AG09309 (cell line): ENCODE results near the gene BICD2.

Experiments used
- DNase-seq: peaks from one replicate; pipeline ENCODE4 v3.0.0-alpha.2; 2010; ENCODE audit warnings: low read depth
- H3K4me3 ChIP-seq: 2 replicates; pipeline ENCODE4 v1.5.1; 2011; ENCODE audit warnings: mild to moderate bottlenecking, low read depth, low read length, moderate library complexity; ENCODE audit not compliant: control insufficient read depth
- CTCF ChIP-seq: IDR thresholded peaks from 2 replicates; pipeline ENCODE4 v1.5.1; 2011; ENCODE audit warnings: mild to moderate bottlenecking, low read depth, low read length, inconsistent platforms; ENCODE audit not compliant: insufficient read depth, control insufficient read depth; ENCODE audit errors: missing control alignments

Gene BICD2

DNA sequence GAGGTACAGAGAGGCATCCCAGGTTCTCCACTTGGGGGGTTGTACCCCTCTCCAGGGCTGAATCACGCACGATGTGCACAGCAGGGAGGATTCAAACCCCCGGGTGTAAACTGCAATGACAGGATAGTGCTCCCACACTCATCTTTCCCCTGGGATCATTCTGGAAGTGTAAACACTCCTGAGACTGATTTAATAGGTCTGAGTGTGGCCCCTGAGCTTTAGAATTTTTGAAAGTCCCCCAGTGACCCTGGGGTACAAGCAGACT lies 16.5 kb downstream of the BICD2 start:
- no peak for TF ChIP-seq CTCF

DNA sequence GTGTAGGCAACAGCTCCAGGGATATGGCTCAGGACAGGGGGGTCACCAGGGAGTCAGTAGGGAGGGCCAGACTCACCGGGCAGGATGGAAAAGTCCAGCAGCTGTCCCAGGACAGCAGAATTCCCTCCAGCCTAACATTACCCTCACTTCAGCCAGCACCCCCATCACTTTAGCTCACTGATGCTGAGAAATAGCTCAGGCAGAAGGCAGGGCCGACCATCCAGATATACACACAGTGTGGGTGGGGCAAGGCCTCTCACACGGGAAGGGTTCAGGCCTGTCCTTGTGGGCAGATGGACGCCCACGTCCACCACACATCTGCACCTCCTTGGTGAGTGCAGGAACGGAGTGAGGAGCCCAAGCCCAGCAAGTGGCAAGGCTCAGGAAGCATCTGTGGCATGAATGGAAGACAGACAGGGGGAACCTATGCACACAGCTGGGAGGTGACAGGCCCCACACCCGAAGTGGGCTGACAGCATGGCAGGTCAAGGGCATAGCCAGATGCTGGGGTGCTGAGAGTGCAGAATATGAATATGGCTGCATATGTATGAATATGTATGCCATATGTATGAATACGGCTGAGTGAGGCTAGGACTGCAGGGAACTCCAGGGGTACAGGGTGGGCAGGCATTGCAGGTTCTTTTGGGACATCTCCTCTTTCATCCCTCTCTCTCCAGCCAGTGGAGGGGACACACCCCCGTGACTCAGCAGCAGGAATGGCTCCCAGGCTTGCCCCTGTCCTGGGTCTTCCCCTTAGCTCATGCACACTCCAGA lies 17.0 kb downstream of the BICD2 start:
- no peak for DNase-seq
- no peak for TF ChIP-seq CTCF
- H3K4me3 ChIP-seq = no peak overlapping the region

More for the DNA sequence above, 16.5 kb downstream of the BICD2 start:
- no peak overlapping the region for H3K4me3 ChIP-seq
- no peak for DNase-seq

- no peak for DNase-seq
- no peak for TF ChIP-seq CTCF
- H3K4me3 ChIP-seq = no peak overlapping the region
These were observed 17.8 kb downstream of the BICD2 start for GRCh38 chr9:92746567-92747458.

DNA sequence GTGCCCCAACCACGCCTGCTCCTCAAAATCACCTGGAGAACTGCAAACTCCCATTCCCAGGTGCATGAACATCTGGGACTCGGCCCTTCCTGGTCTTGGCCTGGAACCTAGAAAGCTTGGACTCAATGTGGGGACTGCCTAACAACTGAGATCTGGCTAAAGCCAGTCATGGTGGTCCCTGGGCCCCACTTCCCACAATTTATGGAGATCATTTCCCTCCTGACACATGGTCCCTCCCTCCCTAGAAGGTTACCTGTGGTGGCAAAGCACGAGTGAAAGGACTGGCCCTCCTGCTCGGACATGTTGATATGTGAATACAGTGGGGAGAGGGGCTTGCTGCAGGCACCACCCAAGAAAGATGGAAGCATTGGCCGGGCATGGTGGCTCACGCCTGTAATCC lies 18.8 kb downstream of the BICD2 start:
- H3K4me3 ChIP-seq = no peak overlapping the region
- no peak for DNase-seq
- TF ChIP-seq CTCF = no peak

DNA sequence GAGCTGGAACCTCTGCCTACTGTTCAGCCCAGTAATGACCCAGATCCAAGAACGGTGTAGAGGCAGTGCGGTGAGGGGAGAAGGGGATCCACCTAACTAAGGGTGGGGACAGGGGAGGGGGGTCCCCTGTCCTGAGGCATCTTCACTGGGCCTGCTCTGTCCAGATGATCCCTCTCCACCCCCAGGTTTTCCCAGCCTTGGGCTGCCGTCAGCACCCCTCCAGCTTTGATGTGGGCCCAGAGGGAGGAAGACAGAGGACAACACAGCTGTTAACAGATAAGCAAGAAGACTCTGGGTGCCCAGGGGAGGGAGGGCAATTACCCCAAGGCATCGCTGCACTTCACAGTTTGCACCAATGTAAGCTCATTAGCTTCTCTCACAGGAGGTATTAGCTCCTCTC lies 19.3 kb downstream of the BICD2 start:
- TF ChIP-seq CTCF = no peak
- no peak for DNase-seq

GRCh38 chr9:92740969-92741368 lies 23.7 kb downstream of the BICD2 start:
- H3K4me3 ChIP-seq = no peak overlapping the region
- no peak for DNase-seq
- no peak for TF ChIP-seq CTCF

More for the DNA sequence above, 19.3 kb downstream of the BICD2 start:
- H3K4me3 ChIP-seq = no peak overlapping the region
